GM23338 (cell line): ENCODE results near the gene ESPNL. TPM values are rescaled to one million over a fixed set of nuclear protein-coding genes. Genes with fewer than 3 reads are reported as not detected.

Experiments used
- ATAC-seq: fragments of 200-7000 bp; cut with Tn5 transposase; 3 replicates; pipeline ENCODE4 v1.9.1; 2020
- DNase-seq: peaks from one replicate; pipeline ENCODE4 v3.0.0-alpha.2; 2015; ENCODE audit warnings: low spot score
- H2AFZ ChIP-seq: fragments of 200-600 bp; sonication (generic); 2 replicates; pipeline ENCODE4 v1.8.0; 2016; ENCODE audit warnings: antibody characterized with exemption, mild to moderate bottlenecking, moderate library complexity
- H3F3A ChIP-seq: fragments of 200-600 bp; sonication (generic); replicated peaks from 2 replicates; pipeline ENCODE4 v1.8.0; 2017; ENCODE audit warnings: antibody characterized with exemption, mixed run types, low read depth
- H3K27ac ChIP-seq: fragments of 200-600 bp; sonication (generic); 2 replicates; pipeline ENCODE4 v1.6.1; 2016; ENCODE audit warnings: low read depth
- H3K27me3 ChIP-seq: fragments of 200-600 bp; sonication (generic); 2 replicates; pipeline ENCODE4 v1.8.0; 2016; ENCODE audit warnings: mild to moderate bottlenecking, mixed run types, moderate library complexity; ENCODE audit not compliant: insufficient read depth
- H3K36me3 ChIP-seq: fragments of 200-600 bp; sonication (generic); 2 replicates; pipeline ENCODE4 v1.8.0; 2016; ENCODE audit warnings: mild to moderate bottlenecking; ENCODE audit not compliant: insufficient read depth
- H3K4me1 ChIP-seq: fragments of 200-600 bp; sonication (generic); 2 replicates; pipeline ENCODE4 v1.8.0; 2016; ENCODE audit warnings: mild to moderate bottlenecking, moderate library complexity; ENCODE audit not compliant: insufficient read depth
- H3K4me2 ChIP-seq: fragments of 200-600 bp; sonication (generic); 2 replicates; pipeline ENCODE4 v1.7.1; 2017; ENCODE audit warnings: mixed run types
- H3K4me3 ChIP-seq: fragments of 200-600 bp; sonication (generic); 2 replicates; pipeline ENCODE4 v1.6.1; 2016; ENCODE audit warnings: mixed run types
- H3K79me2 ChIP-seq: fragments of 200-600 bp; sonication (generic); replicated peaks from 2 replicates; pipeline ENCODE4 v1.8.0; 2017; ENCODE audit warnings: mild to moderate bottlenecking; ENCODE audit not compliant: insufficient read depth
- H3K9me2 ChIP-seq: fragments of 200-600 bp; sonication (generic); 2 replicates; pipeline ENCODE4 v1.8.0; 2017; ENCODE audit not compliant: insufficient read depth
- H4K20me1 ChIP-seq: fragments of 200-600 bp; sonication (generic); replicated peaks from 2 replicates; pipeline ENCODE4 v1.8.0; 2017; ENCODE audit warnings: mild to moderate bottlenecking; ENCODE audit not compliant: insufficient read depth
- H3K27ac Mint-ChIP-seq: 2 replicates; pipeline ENCODE4 v1.8.0; 2020; ENCODE audit warnings: inconsistent platforms, mild to moderate bottlenecking, moderate library complexity, mixed read lengths
- H3K27me3 Mint-ChIP-seq: 3 replicates; pipeline ENCODE4 v1.8.0; 2022; ENCODE audit warnings: low read depth, mild to moderate bottlenecking, moderate library complexity, mixed read lengths, inconsistent platforms; ENCODE audit not compliant: insufficient read depth, poor library complexity
- H3K36me3 Mint-ChIP-seq: 3 replicates; pipeline ENCODE4 v1.8.0; 2021; ENCODE audit warnings: low read depth, mild to moderate bottlenecking, inconsistent platforms, moderate library complexity, mixed read lengths
- H3K4me1 Mint-ChIP-seq: 3 replicates; pipeline ENCODE4 v1.8.0; 2020; ENCODE audit warnings: mild to moderate bottlenecking, inconsistent platforms, mixed read lengths
- H3K4me3 Mint-ChIP-seq: 3 replicates; pipeline ENCODE4 v1.8.0; 2021; ENCODE audit warnings: moderate library complexity, mild to moderate bottlenecking, inconsistent platforms, mixed read lengths
- H3K9me3 Mint-ChIP-seq: 3 replicates; pipeline ENCODE4 v1.8.0; 2020; ENCODE audit warnings: moderate library complexity, mild to moderate bottlenecking, inconsistent platforms, mixed read lengths
- CREB1 ChIP-seq: fragments of 250-450 bp; sonication (Bioruptor Pico); IDR thresholded peaks from 2 replicates; pipeline ENCODE4 v1.5.0; 2020; ENCODE audit warnings: low read depth, mild to moderate bottlenecking, moderate library complexity
- EZH2phosphoT487 ChIP-seq: fragments of 200-600 bp; sonication (generic); IDR thresholded peaks from one replicate; pipeline ENCODE4 v1.8.1; 2018; ENCODE audit warnings: antibody characterized with exemption; ENCODE audit not compliant: unreplicated experiment
- JUNB ChIP-seq: IDR thresholded peaks from one replicate; pipeline ENCODE4 v1.6.1; 2016; ENCODE audit warnings: antibody characterized with exemption; ENCODE audit not compliant: unreplicated experiment
- NANOG ChIP-seq: IDR thresholded peaks from 2 replicates; pipeline ENCODE4 v1.6.1; 2016; ENCODE audit warnings: antibody characterized with exemption, borderline replicate concordance
- POLR2AphosphoS5 ChIP-seq: IDR thresholded peaks from 2 replicates; pipeline ENCODE4 v1.6.1; 2016; ENCODE audit warnings: antibody characterized with exemption, low read depth
- polyA plus RNA-seq: library from polyadenylated mRNA; unstranded; fragments of >200 nt; fragmentation: Nextera tagmentation; extraction: Ambion mirVana; gene quantifications from 2 replicates; pipeline ENCODE4 v1.2.1, GENCODE V29; 2016
- total RNA-seq: library from RNA; depleted of rRNA; stranded (reverse); fragments of >200 nt; shearing (Covaris generic); gene quantifications from 2 replicates; pipeline ENCODE4 v1.2.3, GENCODE V29; 2014
- TF ChIP-seq, protein P1 (sequence below), 2 experiments: fragments of 200-600 bp in 1 of 2; sonication (generic) in 1 of 2; conservative IDR thresholded peaks; 2 replicates each; pipeline versions ENCODE4 v1.5.1 to v1.6.1; 2016 to 2017; ENCODE audit warnings: antibody characterized with exemption in 2 of 2, low read depth in 2 of 2, mild to moderate bottlenecking in 2 of 2, moderate library complexity in 1 of 2
- TF ChIP-seq, protein P2 (sequence below): fragments of 250-450 bp; sonication (Bioruptor Pico); IDR thresholded peaks from 2 replicates; pipeline ENCODE4 v1.5.0; 2020; ENCODE audit warnings: mild to moderate bottlenecking, moderate library complexity
- TF ChIP-seq, protein P3 (sequence below): IDR thresholded peaks from 2 replicates; pipeline ENCODE4 v1.6.1; 2016; ENCODE audit warnings: antibody characterized with exemption

Gene ESPNL
- total and polyA plus RNA-seq, 2 experiments from 2014 or later, result 0.44 to 3.1 TPM

DNA sequence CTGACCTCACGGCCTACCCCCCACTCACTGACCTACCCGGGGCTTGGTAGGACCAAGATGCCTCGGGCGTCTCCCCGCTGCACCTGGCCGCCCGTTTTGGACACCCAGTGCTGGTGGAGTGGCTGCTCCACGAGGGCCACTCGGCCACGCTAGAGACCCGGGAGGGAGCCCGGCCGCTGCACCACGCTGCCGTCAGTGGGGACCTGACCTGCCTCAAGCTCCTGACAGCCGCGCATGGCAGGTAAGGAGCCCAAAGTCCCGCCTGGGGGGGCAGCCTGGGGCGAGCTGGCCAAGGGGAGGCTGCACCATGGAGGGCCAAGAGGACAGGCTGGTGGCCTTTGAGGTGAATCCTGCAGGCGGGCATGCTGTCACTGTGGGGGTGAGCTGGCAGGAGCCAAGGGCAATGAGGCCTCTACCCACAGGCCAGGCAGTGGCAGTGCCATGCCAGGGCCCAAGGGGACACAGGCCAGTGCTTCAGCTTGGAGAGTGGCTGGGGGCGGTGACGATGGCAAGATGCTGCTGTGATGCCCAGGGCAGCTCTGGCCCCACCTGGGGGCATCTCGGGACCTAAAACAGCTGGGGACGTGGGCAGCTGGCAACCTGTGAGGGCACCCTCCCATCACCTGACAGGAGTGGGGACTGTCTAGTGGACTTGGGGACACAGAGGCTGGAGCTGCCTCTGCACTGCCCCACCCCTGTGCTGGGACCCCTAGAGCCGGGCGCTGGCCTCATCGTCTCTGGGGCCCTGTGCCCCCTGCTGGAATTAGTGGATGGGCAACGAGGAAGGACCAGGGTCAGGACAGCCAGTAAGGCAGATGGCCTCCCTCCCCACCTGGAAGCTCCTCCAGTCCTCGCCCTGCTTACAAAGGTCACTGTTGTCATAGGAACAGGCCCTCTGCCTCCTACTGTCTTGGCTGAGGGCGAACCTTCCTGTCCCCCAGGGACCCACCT, 2.0 kb downstream of the ESPNL start:
- H3K27ac ChIP-seq, result no peak overlapping the region
- Mint-ChIP-seq H3K27me3 (peaks cover 31% of the 10 kb centered on the region), H3K4me3 (no peak overlapping the region), H3K36me3 (peaks cover 6% of the 10 kb centered on the region), H3K4me1 (peaks cover 25% of the 10 kb centered on the region), H3K27ac (no peak overlapping the region), H3K9me3 (no peaks in the 10 kb centered on the region)
- no peaks in the 10 kb centered on the region for H3K36me3 ChIP-seq
- peaks cover 6% of the 10 kb centered on the region for H3K4me1 ChIP-seq
- no peak overlapping the region for H2AFZ ChIP-seq
- H3K27me3 ChIP-seq, result no peaks in the 10 kb centered on the region
- no peaks in the 10 kb centered on the region for H3F3A ChIP-seq
- H3K9me2 ChIP-seq, result no peaks in the 10 kb centered on the region
- no peaks in the 10 kb centered on the region for H4K20me1 ChIP-seq
- ATAC-seq (no peak), DNase-seq (no peak)
- no peak overlapping the region for H3K4me2 ChIP-seq
- H3K79me2 ChIP-seq, result no peaks in the 10 kb centered on the region
- TF ChIP-seq, protein P1, sequence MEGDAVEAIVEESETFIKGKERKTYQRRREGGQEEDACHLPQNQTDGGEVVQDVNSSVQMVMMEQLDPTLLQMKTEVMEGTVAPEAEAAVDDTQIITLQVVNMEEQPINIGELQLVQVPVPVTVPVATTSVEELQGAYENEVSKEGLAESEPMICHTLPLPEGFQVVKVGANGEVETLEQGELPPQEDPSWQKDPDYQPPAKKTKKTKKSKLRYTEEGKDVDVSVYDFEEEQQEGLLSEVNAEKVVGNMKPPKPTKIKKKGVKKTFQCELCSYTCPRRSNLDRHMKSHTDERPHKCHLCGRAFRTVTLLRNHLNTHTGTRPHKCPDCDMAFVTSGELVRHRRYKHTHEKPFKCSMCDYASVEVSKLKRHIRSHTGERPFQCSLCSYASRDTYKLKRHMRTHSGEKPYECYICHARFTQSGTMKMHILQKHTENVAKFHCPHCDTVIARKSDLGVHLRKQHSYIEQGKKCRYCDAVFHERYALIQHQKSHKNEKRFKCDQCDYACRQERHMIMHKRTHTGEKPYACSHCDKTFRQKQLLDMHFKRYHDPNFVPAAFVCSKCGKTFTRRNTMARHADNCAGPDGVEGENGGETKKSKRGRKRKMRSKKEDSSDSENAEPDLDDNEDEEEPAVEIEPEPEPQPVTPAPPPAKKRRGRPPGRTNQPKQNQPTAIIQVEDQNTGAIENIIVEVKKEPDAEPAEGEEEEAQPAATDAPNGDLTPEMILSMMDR (conservative IDR thresholded peaks at IDR 0.05; ENCODE audit: low read depth in 2 of 2), result 0 out of 4 replicates have a peak, but pooled peaks of 1 of the 2 experiments have one; percentile 15
- TF ChIP-seq JUNB, result no peak
- H3K4me3 ChIP-seq, result no peak overlapping the region

DNA sequence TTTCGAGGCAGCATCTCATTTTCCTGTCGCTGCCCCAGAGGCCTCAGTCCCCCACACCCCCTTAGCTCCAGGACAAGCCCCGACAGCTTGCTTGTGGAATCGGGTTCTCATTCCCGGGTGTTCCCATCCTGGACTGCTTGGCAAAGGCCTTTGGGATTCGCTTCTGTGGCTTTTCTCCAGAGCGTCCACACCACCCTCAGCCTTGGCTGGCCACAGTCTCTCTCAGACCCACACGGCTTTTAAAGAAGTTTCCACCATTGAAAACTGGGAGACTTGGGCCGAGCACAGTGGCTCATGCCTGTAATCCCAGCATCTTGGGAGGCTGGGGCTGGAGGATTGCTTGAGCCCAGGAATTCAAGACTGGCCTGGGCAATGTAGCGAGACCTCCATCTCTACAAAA, 2.7 kb downstream of the ESPNL start:
- H3K27ac Mint-ChIP-seq, result no peak overlapping the region
- no peak overlapping the region for H3K27ac ChIP-seq
- TF ChIP-seq NANOG, result no peak
- no peak for TF ChIP-seq POLR2AphosphoS5
- TF ChIP-seq JUNB, result no peak
- TF ChIP-seq CREB1 (CRISPR knock-in tag), result no peak
- TF ChIP-seq, protein P2, sequence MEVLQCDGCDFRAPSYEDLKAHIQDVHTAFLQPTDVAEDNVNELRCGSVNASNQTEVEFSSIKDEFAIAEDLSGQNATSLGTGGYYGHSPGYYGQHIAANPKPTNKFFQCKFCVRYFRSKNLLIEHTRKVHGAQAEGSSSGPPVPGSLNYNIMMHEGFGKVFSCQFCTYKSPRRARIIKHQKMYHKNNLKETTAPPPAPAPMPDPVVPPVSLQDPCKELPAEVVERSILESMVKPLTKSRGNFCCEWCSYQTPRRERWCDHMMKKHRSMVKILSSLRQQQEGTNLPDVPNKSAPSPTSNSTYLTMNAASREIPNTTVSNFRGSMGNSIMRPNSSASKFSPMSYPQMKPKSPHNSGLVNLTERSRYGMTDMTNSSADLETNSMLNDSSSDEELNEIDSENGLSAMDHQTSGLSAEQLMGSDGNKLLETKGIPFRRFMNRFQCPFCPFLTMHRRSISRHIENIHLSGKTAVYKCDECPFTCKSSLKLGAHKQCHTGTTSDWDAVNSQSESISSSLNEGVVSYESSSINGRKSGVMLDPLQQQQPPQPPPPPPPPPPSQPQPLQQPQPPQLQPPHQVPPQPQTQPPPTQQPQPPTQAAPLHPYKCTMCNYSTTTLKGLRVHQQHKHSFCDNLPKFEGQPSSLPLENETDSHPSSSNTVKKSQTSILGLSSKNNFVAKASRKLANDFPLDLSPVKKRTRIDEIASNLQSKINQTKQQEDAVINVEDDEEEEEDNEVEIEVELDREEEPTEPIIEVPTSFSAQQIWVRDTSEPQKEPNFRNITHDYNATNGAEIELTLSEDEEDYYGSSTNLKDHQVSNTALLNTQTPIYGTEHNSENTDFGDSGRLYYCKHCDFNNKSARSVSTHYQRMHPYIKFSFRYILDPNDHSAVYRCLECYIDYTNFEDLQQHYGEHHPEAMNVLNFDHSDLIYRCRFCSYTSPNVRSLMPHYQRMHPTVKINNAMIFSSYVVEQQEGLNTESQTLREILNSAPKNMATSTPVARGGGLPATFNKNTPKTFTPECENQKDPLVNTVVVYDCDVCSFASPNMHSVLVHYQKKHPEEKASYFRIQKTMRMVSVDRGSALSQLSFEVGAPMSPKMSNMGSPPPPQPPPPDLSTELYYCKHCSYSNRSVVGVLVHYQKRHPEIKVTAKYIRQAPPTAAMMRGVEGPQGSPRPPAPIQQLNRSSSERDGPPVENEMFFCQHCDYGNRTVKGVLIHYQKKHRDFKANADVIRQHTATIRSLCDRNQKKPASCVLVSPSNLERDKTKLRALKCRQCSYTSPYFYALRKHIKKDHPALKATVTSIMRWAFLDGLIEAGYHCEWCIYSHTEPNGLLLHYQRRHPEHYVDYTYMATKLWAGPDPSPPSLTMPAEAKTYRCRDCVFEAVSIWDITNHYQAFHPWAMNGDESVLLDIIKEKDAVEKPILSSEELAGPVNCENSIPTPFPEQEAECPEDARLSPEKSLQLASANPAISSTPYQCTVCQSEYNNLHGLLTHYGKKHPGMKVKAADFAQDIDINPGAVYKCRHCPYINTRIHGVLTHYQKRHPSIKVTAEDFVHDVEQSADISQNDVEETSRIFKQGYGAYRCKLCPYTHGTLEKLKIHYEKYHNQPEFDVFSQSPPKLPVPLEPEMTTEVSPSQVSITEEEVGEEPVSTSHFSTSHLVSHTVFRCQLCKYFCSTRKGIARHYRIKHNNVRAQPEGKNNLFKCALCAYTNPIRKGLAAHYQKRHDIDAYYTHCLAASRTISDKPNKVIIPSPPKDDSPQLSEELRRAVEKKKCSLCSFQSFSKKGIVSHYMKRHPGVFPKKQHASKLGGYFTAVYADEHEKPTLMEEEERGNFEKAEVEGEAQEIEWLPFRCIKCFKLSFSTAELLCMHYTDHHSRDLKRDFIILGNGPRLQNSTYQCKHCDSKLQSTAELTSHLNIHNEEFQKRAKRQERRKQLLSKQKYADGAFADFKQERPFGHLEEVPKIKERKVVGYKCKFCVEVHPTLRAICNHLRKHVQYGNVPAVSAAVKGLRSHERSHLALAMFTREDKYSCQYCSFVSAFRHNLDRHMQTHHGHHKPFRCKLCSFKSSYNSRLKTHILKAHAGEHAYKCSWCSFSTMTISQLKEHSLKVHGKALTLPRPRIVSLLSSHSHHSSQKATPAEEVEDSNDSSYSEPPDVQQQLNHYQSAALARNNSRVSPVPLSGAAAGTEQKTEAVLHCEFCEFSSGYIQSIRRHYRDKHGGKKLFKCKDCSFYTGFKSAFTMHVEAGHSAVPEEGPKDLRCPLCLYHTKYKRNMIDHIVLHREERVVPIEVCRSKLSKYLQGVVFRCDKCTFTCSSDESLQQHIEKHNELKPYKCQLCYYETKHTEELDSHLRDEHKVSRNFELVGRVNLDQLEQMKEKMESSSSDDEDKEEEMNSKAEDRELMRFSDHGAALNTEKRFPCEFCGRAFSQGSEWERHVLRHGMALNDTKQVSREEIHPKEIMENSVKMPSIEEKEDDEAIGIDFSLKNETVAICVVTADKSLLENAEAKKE (CRISPR knock-in tag), result no peak
- TF ChIP-seq, protein P1 (conservative IDR thresholded peaks at IDR 0.05; ENCODE audit: low read depth in 2 of 2), result no peak
- TF ChIP-seq, protein P3, sequence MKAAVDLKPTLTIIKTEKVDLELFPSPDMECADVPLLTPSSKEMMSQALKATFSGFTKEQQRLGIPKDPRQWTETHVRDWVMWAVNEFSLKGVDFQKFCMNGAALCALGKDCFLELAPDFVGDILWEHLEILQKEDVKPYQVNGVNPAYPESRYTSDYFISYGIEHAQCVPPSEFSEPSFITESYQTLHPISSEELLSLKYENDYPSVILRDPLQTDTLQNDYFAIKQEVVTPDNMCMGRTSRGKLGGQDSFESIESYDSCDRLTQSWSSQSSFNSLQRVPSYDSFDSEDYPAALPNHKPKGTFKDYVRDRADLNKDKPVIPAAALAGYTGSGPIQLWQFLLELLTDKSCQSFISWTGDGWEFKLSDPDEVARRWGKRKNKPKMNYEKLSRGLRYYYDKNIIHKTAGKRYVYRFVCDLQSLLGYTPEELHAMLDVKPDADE, result no peak
- no peak for TF ChIP-seq EZH2phosphoT487

More for the DNA sequence above, 2.7 kb downstream of the ESPNL start:
- ATAC-seq (no peak), DNase-seq (no peak)
- H3K4me2 ChIP-seq, result no peak overlapping the region
- H2AFZ ChIP-seq, result no peak overlapping the region
- no peaks in the 10 kb centered on the region for H3K79me2 ChIP-seq
- Mint-ChIP-seq H3K9me3 (no peaks in the 10 kb centered on the region), H3K36me3 (peaks cover under 1% of the 10 kb centered on the region), H3K27me3 (peaks cover 24% of the 10 kb centered on the region), H3K4me1 (peaks cover 25% of the 10 kb centered on the region), H3K4me3 (no peak overlapping the region)
- no peaks in the 10 kb centered on the region for H3K9me2 ChIP-seq
- H3K36me3 ChIP-seq, result no peaks in the 10 kb centered on the region
- H3F3A ChIP-seq, result no peaks in the 10 kb centered on the region
- H3K4me1 ChIP-seq, result peaks cover 9% of the 10 kb centered on the region
- no peak overlapping the region for H3K4me3 ChIP-seq
- H4K20me1 ChIP-seq, result no peaks in the 10 kb centered on the region
- H3K27me3 ChIP-seq, result no peaks in the 10 kb centered on the region
